Measurements from ENCODE around the gene FKRP. TPM values are rescaled to one million over a fixed set of nuclear protein-coding genes. Genes with fewer than 3 reads are reported as not detected.

Gene FKRP
- total RNA-seq, 5 donors from 2014 or later (not counting 1 experiment from before 2014, with no cell fraction given), result 17.8 to 35.3 (median 23.6) TPM

DNA sequence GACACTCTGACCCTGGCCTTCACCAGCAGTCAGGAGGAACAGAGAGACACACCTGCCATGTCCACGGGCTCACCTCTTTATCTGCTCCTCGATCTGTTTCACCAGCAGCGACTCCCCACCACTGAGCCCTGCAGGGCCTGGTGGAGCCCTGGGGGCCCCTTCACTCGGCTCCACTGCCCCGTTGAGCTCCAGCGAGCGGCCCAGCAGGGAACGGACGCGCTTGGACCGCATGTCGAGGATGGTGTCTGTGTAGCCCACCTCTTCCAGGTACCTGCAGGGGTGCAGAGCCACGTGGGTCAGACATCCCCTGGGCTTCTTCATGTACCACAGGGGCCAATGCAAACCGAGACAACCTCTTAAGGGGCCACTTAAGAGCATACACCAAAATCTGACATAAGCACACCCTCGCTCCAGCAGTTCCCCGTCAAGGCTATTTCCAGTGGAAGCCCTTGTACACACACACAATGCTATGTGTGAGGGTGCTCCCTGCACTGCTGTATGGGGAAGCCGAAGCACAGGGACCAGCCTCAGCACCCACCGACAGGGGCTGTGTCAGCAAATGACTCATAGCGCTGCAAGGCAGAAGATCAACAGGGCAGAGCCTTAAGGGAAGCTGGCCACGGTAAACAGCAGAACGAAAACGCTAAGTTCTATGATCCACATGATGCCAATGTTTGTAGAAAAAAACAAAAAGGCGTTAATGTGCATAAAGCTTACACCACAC lies 12.7 kb upstream of the FKRP start:
- ATAC-seq (replicated peaks in 1 of 4) (no peak), DNase-seq (no peak)
- Mint-ChIP-seq H3K4me1 (peaks cover 8 to 23% (median 14%) of the 10 kb centered on the region in 3 donors), H3K36me3 (peaks cover 40% of the 10 kb centered on the region), H3K27me3 (no peaks in the 10 kb centered on the region), H3K9me3 (no peaks in the 10 kb centered on the region), H3K27ac (no peak overlapping the region), H3K4me3 (no peak overlapping the region)
- 93% methylated on average over 20 of the region's 23 CpGs for WGBS (ENCODE audit: insufficient coverage)
- Histone ChIP-seq H3K36me3 (ENCODE audit: control insufficient read depth in 2 of 2, extremely low read depth in 1 of 2, insufficient read depth in 1 of 2, low read length in 1 of 2) (peaks cover 16 to 85% of the 10 kb centered on the region in 2 donors), H3K27ac (ENCODE audit: low read length) (no peak overlapping the region), H3K27me3 (replicated peaks in 1 of 2; ENCODE audit: control insufficient read depth in 2 of 2, extremely low read depth in 1 of 2, insufficient read depth in 2 of 2, low read length in 1 of 2) (no peaks in the 10 kb centered on the region), H3K4me3 (ENCODE audit: control insufficient read depth in 1 of 2, extremely low read depth in 1 of 2, low read length in 1 of 2) (no peak overlapping the region), H3K4me1 (ENCODE audit: control insufficient read depth in 1 of 2, extremely low read depth in 1 of 2, insufficient read depth in 2 of 2, low read length in 2 of 2) (peaks cover 0 to 10% of the 10 kb centered on the region in 2 experiments), H3K9me3 (no peaks in the 10 kb centered on the region)
- POLR2A ChIA-PET, result no interaction called here
- CTCF ChIA-PET, result no interaction called here

DNA sequence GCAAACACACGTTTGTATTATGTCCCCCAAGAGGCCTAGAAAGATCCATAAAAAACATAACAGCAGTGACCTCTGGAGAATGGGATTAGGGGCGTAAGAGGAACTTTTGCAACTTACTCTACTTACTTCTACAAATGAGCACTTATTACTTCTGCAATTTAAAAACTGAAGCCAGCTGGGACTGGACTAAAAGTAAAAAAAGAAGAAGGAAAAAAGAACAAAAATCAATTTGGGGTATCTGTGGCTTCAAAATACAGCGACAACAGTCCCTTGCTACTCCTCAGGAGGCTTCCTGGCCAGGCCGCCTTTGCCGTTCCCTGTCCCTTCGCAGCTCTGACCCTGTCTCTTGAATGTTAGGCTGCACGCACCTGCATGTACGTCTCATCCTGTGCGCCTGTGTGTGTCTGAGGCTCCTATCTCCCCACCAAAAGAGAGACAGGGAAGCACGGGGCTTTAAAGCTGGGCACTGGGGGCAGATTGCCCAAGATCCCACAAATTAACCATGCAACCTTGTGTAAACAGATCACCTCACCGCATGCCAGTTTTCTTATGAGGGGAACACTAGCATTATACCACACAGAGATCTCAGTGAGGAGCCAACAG lies 12.1 kb upstream of the FKRP start:
- H3K4me3 Mint-ChIP-seq, result no peak overlapping the region
- CTCF ChIA-PET, result interaction anchor here in 1 of 2 donors (0.6 kb wide), 1 partner anchor 8 kb away, joined by 4 read pairs; no protein-coding TSS in a partner anchor
- DNase-seq, result no peak
- Histone ChIP-seq H3K36me3 (ENCODE audit: control insufficient read depth in 2 of 2, extremely low read depth in 1 of 2, insufficient read depth in 1 of 2, low read length in 1 of 2) (peaks cover 15 to 85% of the 10 kb centered on the region in 2 donors), H3K27ac (ENCODE audit: low read length) (no peak overlapping the region), H3K4me1 (ENCODE audit: control insufficient read depth in 1 of 2, extremely low read depth in 1 of 2, insufficient read depth in 2 of 2, low read length in 2 of 2) (peaks cover 0 to 4% of the 10 kb centered on the region in 2 experiments), H3K9me3 (no peaks in the 10 kb centered on the region), H3K27me3 (replicated peaks in 1 of 2; ENCODE audit: control insufficient read depth in 2 of 2, extremely low read depth in 1 of 2, insufficient read depth in 2 of 2, low read length in 1 of 2) (no peaks in the 10 kb centered on the region), H3K4me3 (ENCODE audit: control insufficient read depth in 1 of 2, extremely low read depth in 1 of 2, low read length in 1 of 2) (no peak overlapping the region)
- ATAC-seq (replicated peaks in 1 of 4), result no peak
- POLR2A ChIA-PET, result no interaction called here
- peaks cover 4 to 19% (median 10%) of the 10 kb centered on the region in 3 donors for H3K4me1 Mint-ChIP-seq
- peaks cover 41% of the 10 kb centered on the region for H3K36me3 Mint-ChIP-seq
- H3K27ac Mint-ChIP-seq, result no peak overlapping the region
- WGBS (ENCODE audit: insufficient coverage), result 98% methylated on average over 7 of the region's 11 CpGs
- no peaks in the 10 kb centered on the region for H3K27me3 Mint-ChIP-seq
- no peaks in the 10 kb centered on the region for H3K9me3 Mint-ChIP-seq

DNA sequence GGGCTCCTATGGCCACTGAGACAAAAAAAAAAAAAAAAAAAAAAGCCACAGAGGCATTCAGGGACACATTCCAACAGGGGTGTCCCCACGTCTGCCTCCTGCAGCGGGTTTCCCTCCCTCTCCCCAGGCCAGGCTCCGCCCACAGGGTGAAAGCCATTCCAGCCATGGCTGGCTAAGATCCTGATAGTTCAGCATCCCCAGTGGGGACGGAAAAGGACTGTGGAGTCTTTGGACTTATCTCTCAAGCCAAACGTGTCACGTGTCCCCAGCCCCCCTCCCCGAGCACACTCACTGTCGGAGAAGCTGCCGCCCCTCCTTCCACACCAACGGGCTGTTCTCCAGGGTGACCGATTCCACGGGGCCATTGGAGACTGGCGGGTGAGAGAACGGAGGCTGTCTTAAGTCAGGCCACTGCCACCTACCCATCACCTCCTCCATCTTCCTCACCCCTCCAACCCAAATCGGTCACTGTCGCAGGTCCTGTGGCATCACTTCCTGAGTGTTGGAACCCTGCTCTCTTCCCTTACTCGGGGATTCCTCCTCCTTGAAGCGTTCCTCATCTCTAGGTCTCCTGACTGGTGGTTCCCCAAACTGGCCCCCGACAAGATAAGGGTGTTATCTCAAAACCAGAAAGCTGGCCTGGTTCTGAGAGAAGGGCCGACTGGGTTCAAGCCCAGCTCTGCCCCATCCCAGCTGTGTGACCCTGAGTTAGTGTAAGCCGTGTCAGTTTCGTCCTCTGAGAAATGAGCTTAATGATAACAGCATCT lies 9.1 kb upstream of the FKRP start:
- Mint-ChIP-seq H3K4me3 (no peak overlapping the region), H3K27me3 (no peaks in the 10 kb centered on the region), H3K4me1 (peaks cover 18 to 25% (median 21%) of the 10 kb centered on the region in 3 donors), H3K27ac (no peak overlapping the region), H3K9me3 (no peaks in the 10 kb centered on the region), H3K36me3 (peaks cover 29% of the 10 kb centered on the region)
- Histone ChIP-seq H3K4me1 (ENCODE audit: control insufficient read depth in 1 of 2, extremely low read depth in 1 of 2, insufficient read depth in 2 of 2, low read length in 2 of 2) (peaks cover 0 to 19% of the 10 kb centered on the region in 2 experiments), H3K9me3 (no peaks in the 10 kb centered on the region), H3K36me3 (ENCODE audit: control insufficient read depth in 2 of 2, extremely low read depth in 1 of 2, insufficient read depth in 1 of 2, low read length in 1 of 2) (peaks cover 8 to 71% of the 10 kb centered on the region in 2 donors), H3K27ac (ENCODE audit: low read length) (no peak overlapping the region), H3K4me3 (ENCODE audit: control insufficient read depth in 1 of 2, extremely low read depth in 1 of 2, low read length in 1 of 2) (no peak overlapping the region), H3K27me3 (replicated peaks in 1 of 2; ENCODE audit: control insufficient read depth in 2 of 2, extremely low read depth in 1 of 2, insufficient read depth in 2 of 2, low read length in 1 of 2) (no peaks in the 10 kb centered on the region)
- POLR2A ChIA-PET, result interaction anchor here in 1 of 2 donors (0.5 kb wide), 1 partner anchor 23 kb away, joined by 7 read pairs; no protein-coding TSS in a partner anchor
- DNase-seq (no peak), ATAC-seq (replicated peaks in 1 of 4) (no peak)
- WGBS (ENCODE audit: insufficient coverage), result 89% methylated on average over 19 of the region's 22 CpGs
- CTCF ChIA-PET, result interaction anchor here in 1 of 2 donors (0.6 to 1.2 kb wide), 3 partner anchors 8 to 104 kb away, joined by 3 to 5 read pairs (median 4); no protein-coding TSS in a partner anchor

DNA sequence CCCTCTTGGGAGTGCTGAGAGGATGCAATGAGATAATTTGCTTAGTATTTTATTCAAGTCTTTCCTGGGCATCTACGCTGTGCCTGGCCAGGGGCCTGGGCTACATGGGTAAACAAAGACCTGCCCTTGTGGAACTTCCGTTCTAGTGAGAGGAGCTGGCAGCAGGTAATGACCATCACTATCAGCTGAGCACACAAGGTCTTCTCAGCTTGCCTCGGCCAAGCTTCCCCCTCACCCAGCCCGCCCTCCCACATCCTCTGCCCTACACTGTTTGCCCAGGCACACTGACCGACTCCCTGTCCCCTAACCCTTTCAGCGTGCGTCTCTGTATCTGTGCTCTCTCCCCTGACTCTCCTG lies 8.6 kb upstream of the FKRP start:
- peaks cover 8 to 65% of the 10 kb centered on the region in 2 donors for H3K36me3 ChIP-seq (ENCODE audit: control insufficient read depth in 2 of 2, extremely low read depth in 1 of 2, insufficient read depth in 1 of 2, low read length in 1 of 2)
- Mint-ChIP-seq H3K9me3 (no peaks in the 10 kb centered on the region), H3K36me3 (peaks cover 23% of the 10 kb centered on the region), H3K27me3 (no peaks in the 10 kb centered on the region), H3K27ac (no peak overlapping the region), H3K4me3 (no peak overlapping the region), H3K4me1 (peaks cover 24 to 26% (median 24%) of the 10 kb centered on the region in 3 donors)
- CTCF ChIA-PET, result interaction anchor here in 1 of 2 donors (0.6 to 1.2 kb wide), 3 partner anchors 9 to 103 kb away, joined by 3 to 5 read pairs (median 4); no protein-coding TSS in a partner anchor
- POLR2A ChIA-PET, result interaction anchor here in 1 of 2 donors (0.5 kb wide), 1 partner anchor 23 kb away, joined by 7 read pairs; no protein-coding TSS in a partner anchor
- 100% methylated on average over 7 of the region's 7 CpGs for WGBS (ENCODE audit: insufficient coverage)
- no peaks in the 10 kb centered on the region for H3K27me3 ChIP-seq (replicated peaks in 1 of 2; ENCODE audit: control insufficient read depth in 2 of 2, extremely low read depth in 1 of 2, insufficient read depth in 2 of 2, low read length in 1 of 2)
- peaks cover 0 to 25% of the 10 kb centered on the region in 2 experiments for H3K4me1 ChIP-seq (ENCODE audit: control insufficient read depth in 1 of 2, extremely low read depth in 1 of 2, insufficient read depth in 2 of 2, low read length in 2 of 2)
- no peak overlapping the region for H3K4me3 ChIP-seq (ENCODE audit: control insufficient read depth in 1 of 2, extremely low read depth in 1 of 2, low read length in 1 of 2)
- no peak overlapping the region for H3K27ac ChIP-seq (ENCODE audit: low read length)
- no peak for ATAC-seq (replicated peaks in 1 of 4)
- H3K9me3 ChIP-seq, result no peaks in the 10 kb centered on the region
- DNase-seq, result no peak

DNA sequence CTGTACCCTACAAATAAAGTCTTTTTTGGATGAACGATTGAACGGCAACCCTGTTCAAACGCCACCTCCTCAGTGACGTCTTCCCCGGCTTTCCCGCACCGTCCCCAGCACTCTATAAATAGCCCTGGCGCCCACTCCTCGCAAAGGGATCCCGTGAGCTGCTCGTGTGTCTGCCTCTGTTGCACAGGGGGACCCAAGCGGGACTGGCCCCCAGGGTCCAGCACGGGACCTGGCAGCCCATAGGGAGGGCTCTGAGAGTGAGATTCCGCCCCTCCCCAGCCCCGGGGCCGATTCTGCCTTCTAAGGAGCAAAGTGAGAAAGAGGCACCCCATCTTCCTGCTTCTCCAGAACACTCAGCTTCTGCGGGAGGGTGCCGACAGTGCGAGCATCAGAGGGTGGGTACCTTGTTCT lies 8.1 kb upstream of the FKRP start:
- Mint-ChIP-seq H3K4me3 (no peak overlapping the region), H3K27ac (peak overlapping the region in 1 of 2 donors; percentile 6), H3K27me3 (no peaks in the 10 kb centered on the region), H3K4me1 (peaks cover 26 to 31% (median 28%) of the 10 kb centered on the region in 3 donors), H3K36me3 (peaks cover 24% of the 10 kb centered on the region), H3K9me3 (no peaks in the 10 kb centered on the region)
- no peak overlapping the region for H3K4me3 ChIP-seq (ENCODE audit: control insufficient read depth in 1 of 2, extremely low read depth in 1 of 2, low read length in 1 of 2)
- POLR2A ChIA-PET, result no interaction called here
- no peaks in the 10 kb centered on the region for H3K27me3 ChIP-seq (replicated peaks in 1 of 2; ENCODE audit: control insufficient read depth in 2 of 2, extremely low read depth in 1 of 2, insufficient read depth in 2 of 2, low read length in 1 of 2)
- no peak overlapping the region for H3K27ac ChIP-seq (ENCODE audit: low read length)
- ATAC-seq (replicated peaks in 1 of 4) (no peak), DNase-seq (no peak)
- H3K4me1 ChIP-seq (ENCODE audit: control insufficient read depth in 1 of 2, extremely low read depth in 1 of 2, insufficient read depth in 2 of 2, low read length in 2 of 2), result peaks cover 0 to 26% of the 10 kb centered on the region in 2 experiments
- H3K9me3 ChIP-seq, result no peaks in the 10 kb centered on the region
- H3K36me3 ChIP-seq (ENCODE audit: control insufficient read depth in 2 of 2, extremely low read depth in 1 of 2, insufficient read depth in 1 of 2, low read length in 1 of 2), result peaks cover 8 to 60% of the 10 kb centered on the region in 2 donors
- CTCF ChIA-PET, result interaction anchor here in 1 of 2 donors (0.8 to 1.2 kb wide), 2 partner anchors 9 to 33 kb away, joined by 3 to 5 read pairs; no protein-coding TSS in a partner anchor
- 90% methylated on average over 11 of the region's 19 CpGs for WGBS (ENCODE audit: insufficient coverage)

DNA sequence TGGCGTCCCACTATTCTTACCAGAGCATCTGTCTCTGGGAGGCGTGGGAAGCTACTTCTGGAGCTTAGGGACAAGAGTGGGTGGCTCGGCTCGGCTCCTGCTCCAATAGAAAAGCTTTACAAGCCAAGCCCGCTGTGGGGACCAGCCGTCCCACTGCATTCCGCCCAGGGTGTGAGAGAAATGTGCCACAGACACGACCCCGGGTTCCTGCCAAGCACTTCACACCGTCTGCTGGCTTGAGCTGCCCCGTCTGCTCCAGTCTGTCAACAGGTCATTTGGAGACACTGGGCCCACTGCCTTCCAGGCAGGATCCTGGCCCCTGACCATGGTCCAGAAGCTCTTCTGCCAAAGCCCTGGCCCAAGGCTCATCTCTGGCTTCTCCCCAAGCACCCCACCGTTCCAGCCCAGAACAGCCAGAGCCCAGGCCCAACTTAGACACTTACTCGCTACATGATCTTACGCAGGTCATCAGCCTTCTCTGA lies 6.5 kb upstream of the FKRP start:
- Histone ChIP-seq H3K27me3 (replicated peaks in 1 of 2; ENCODE audit: control insufficient read depth in 2 of 2, extremely low read depth in 1 of 2, insufficient read depth in 2 of 2, low read length in 1 of 2) (no peaks in the 10 kb centered on the region), H3K36me3 (ENCODE audit: control insufficient read depth in 2 of 2, extremely low read depth in 1 of 2, insufficient read depth in 1 of 2, low read length in 1 of 2) (peaks cover 8 to 44% of the 10 kb centered on the region in 2 donors), H3K9me3 (no peaks in the 10 kb centered on the region), H3K4me1 (ENCODE audit: control insufficient read depth in 1 of 2, extremely low read depth in 1 of 2, insufficient read depth in 2 of 2, low read length in 2 of 2) (peaks cover 2 to 35% of the 10 kb centered on the region in 2 experiments), H3K27ac (ENCODE audit: low read length) (no peak overlapping the region), H3K4me3 (ENCODE audit: control insufficient read depth in 1 of 2, extremely low read depth in 1 of 2, low read length in 1 of 2) (no peak overlapping the region)
- Mint-ChIP-seq H3K4me3 (no peak overlapping the region), H3K36me3 (peaks cover 18% of the 10 kb centered on the region), H3K4me1 (peaks cover 40 to 47% (median 41%) of the 10 kb centered on the region in 3 donors), H3K27me3 (no peaks in the 10 kb centered on the region), H3K27ac (no peak overlapping the region), H3K9me3 (no peaks in the 10 kb centered on the region)
- WGBS (ENCODE audit: insufficient coverage), result 92% methylated on average over 14 of the region's 14 CpGs
- DNase-seq (no peak), ATAC-seq (replicated peaks in 1 of 4) (no peak)
- ChIA-PET POLR2A (interaction anchor here in 1 of 2 donors (0.6 kb wide), 1 partner anchor 19 kb away, joined by 5 read pairs; no protein-coding TSS in a partner anchor), CTCF (interaction anchor here (0.5 to 0.7 kb wide), 2 partner anchors 11 to 84 kb away, joined by 4 to 5 read pairs; no protein-coding TSS in a partner anchor)

Data from T-cell (primary cell).